Caco-2 (cell line): Measurements from ENCODE around the gene BLMH. TPM values are rescaled to one million over a fixed set of nuclear protein-coding genes. Genes with fewer than 3 reads are reported as not detected.
A peak's percentile ranks its signal among the peaks of the same experiment; 100 is the strongest.

Source experiments
- BruUV-seq: library from RNA; stranded (reverse); fragments of 400-500 nt; replicated peaks from 2 replicates; lab custom pipeline; 2021; lab: Mats Ljungman, UMichigan
- CTCF ChIA-PET: fragments of 300-600 bp; sonication (Branson Sonifier 250); formaldehyde crosslinking; loops from one replicate; lab custom pipeline; 2022; ENCODE audit warnings: antibody characterized with exemption; lab: Charles Lee
- POLR2A ChIA-PET: fragments of 300-600 bp; sonication (Branson Sonifier 250); formaldehyde crosslinking; loops from one replicate; lab custom pipeline; 2022; ENCODE audit warnings: antibody characterized with exemption; lab: Charles Lee
- DNase-seq, 2 experiments: peaks; one replicate each; pipeline versions ENCODE4 v3.0.0 to v3.0.0-alpha.2; 2020 to 2022
- H3K27me3 ChIP-seq: replicated peaks from 2 replicates; pipeline ENCODE4 v1.6.0; 2011; ENCODE audit warnings: low read length; ENCODE audit not compliant: control insufficient read depth, insufficient read depth
- H3K36me3 ChIP-seq: 2 replicates; pipeline ENCODE4 v1.5.1; 2011; ENCODE audit warnings: low read length; ENCODE audit not compliant: control insufficient read depth, insufficient read depth
- H3K4me1 ChIP-seq: fragments of 250-450 bp; sonication (Bioruptor Pico); 2 replicates; pipeline ENCODE4 v1.5.1; 2020; ENCODE audit warnings: mild to moderate bottlenecking
- H3K4me3 ChIP-seq: 2 replicates; pipeline ENCODE4 v1.5.1; 2011; ENCODE audit warnings: low read depth, mild to moderate bottlenecking, control low read depth, low read length
- H3K9me3 ChIP-seq: fragments of 250-450 bp; sonication (Bioruptor Pico); 2 replicates; pipeline ENCODE4 v1.5.1; 2020; ENCODE audit warnings: mild to moderate bottlenecking, moderate library complexity
- H3K27ac Mint-ChIP-seq: one replicate; pipeline ENCODE4 v1.8.0; 2022; ENCODE audit warnings: mixed read lengths; ENCODE audit not compliant: unreplicated experiment
- H3K27me3 Mint-ChIP-seq: one replicate; pipeline ENCODE4 v1.8.0; 2022; ENCODE audit warnings: mixed read lengths; ENCODE audit not compliant: insufficient read depth, unreplicated experiment
- H3K36me3 Mint-ChIP-seq: one replicate; pipeline ENCODE4 v1.8.0; 2022; ENCODE audit warnings: mild to moderate bottlenecking, mixed read lengths; ENCODE audit not compliant: insufficient read depth, unreplicated experiment
- H3K4me1 Mint-ChIP-seq: one replicate; pipeline ENCODE4 v1.8.0; 2022; ENCODE audit warnings: low read depth, mixed read lengths; ENCODE audit not compliant: unreplicated experiment
- H3K4me3 Mint-ChIP-seq: one replicate; pipeline ENCODE4 v1.8.0; 2022; ENCODE audit warnings: mild to moderate bottlenecking, moderate library complexity, mixed read lengths; ENCODE audit not compliant: unreplicated experiment
- H3K9me3 Mint-ChIP-seq: one replicate; pipeline ENCODE4 v1.8.0; 2022; ENCODE audit warnings: mixed read lengths; ENCODE audit not compliant: unreplicated experiment
- CTCF ChIP-seq, 2 experiments: fragments of 200-600 bp in 1 of 2; IDR thresholded peaks; 1 replicate in 1 of 2; 2 replicates in 1 of 2; pipeline versions ENCODE4 v1.5.1 to v1.8.0; 2011 to 2022; ENCODE audit warnings: antibody characterized with exemption in 1 of 2, control low read depth in 1 of 2, inconsistent platforms in 1 of 2, low read depth in 1 of 2, low read length in 1 of 2, mild to moderate bottlenecking in 1 of 2, moderate library complexity in 1 of 2; ENCODE audit not compliant: insufficient read depth in 1 of 2, severe bottlenecking in 1 of 2, unreplicated experiment in 1 of 2
- intact Hi-C: fragments of 100-400 bp; cut with micrococcal nuclease; formaldehyde crosslinking; loops from one replicate; pipeline ENCODE4 v1.10.0; 2022; ENCODE audit not compliant: unreplicated experiment
- total RNA-seq: library from RNA; stranded (reverse); gene quantifications from 2 replicates; pipeline ENCODE4 v1.2.3, GENCODE V29; 2022

The BLMH gene
- total RNA-seq, 1 experiment from 2014 or later: 56.1 TPM

- Histone ChIP-seq H3K4me3 (peak overlapping the region; percentile 57; the same call in 1 of the 2 replicates), H3K36me3 (no peaks in the 10 kb centered on the region), H3K4me1 (peaks cover 36% of the 10 kb centered on the region), H3K27me3 (no peaks in the 10 kb centered on the region), H3K9me3 (no peaks in the 10 kb centered on the region)
- no peaks in the 10 kb centered on the region for H3K27me3 Mint-ChIP-seq
- H3K4me3 Mint-ChIP-seq: peak overlapping the region; percentile 98
- ChIA-PET POLR2A (interaction anchor here (0.6 to 1.3 kb wide), 4 partner anchors 9 to 557 kb away, joined by 3 to 8 read pairs (median 4); no protein-coding TSS in a partner anchor), CTCF (interaction anchor here (1.4 to 2.7 kb wide), 4 partner anchors 9 to 130 kb away, joined by 3 to 17 read pairs (median 16); no protein-coding TSS in a partner anchor)
- peaks cover 45% of the 10 kb centered on the region for H3K4me1 Mint-ChIP-seq
- no peak for DNase-seq
- H3K36me3 Mint-ChIP-seq: peaks cover 10% of the 10 kb centered on the region
- intact Hi-C loops: loop anchor here (1.0 to 5.0 kb wide), 2 partner anchors 9 to 43 kb away; no protein-coding TSS in a partner anchor
- no peaks in the 10 kb centered on the region for H3K9me3 Mint-ChIP-seq
- TSS peak; percentile 44 for BruUV-seq
- peak overlapping the region; percentile 91 for H3K27ac Mint-ChIP-seq
- no peak for TF ChIP-seq CTCF (IDR thresholded peaks at IDR 0.05; ENCODE audit: insufficient read depth in 1 of 2, low read depth in 1 of 2, low read length in 1 of 2, severe bottlenecking in 1 of 2, unreplicated experiment in 1 of 2)
Observed at GRCh38 chr17:30234964-30235363, 56.8 kb downstream of the BLMH start.

- no peaks in the 10 kb centered on the region for H3K36me3 ChIP-seq
- peaks cover 8% of the 10 kb centered on the region for H3K36me3 Mint-ChIP-seq
- H3K4me1 Mint-ChIP-seq: peaks cover 50% of the 10 kb centered on the region
- intact Hi-C loops: no loop called here
- peaks cover 36% of the 10 kb centered on the region for H3K4me1 ChIP-seq
- H3K27me3 Mint-ChIP-seq: no peaks in the 10 kb centered on the region
- peak overlapping the region; percentile 98 for H3K4me3 Mint-ChIP-seq
- no peaks in the 10 kb centered on the region for H3K27me3 ChIP-seq
- H3K27ac Mint-ChIP-seq: peak overlapping the region; percentile 91
- no peak for DNase-seq
- TF ChIP-seq CTCF (IDR thresholded peaks at IDR 0.05; ENCODE audit: insufficient read depth in 1 of 2, low read depth in 1 of 2, low read length in 1 of 2, severe bottlenecking in 1 of 2, unreplicated experiment in 1 of 2): no peak
- ChIA-PET POLR2A (interaction anchor here (0.6 kb wide), 2 partner anchors 130 to 557 kb away, joined by 3 to 8 read pairs; no protein-coding TSS in a partner anchor), CTCF (interaction anchor here (2.7 kb wide), 1 partner anchor 9 kb away, joined by 16 read pairs; no protein-coding TSS in a partner anchor)
- no TSS peak for BruUV-seq
- no peaks in the 10 kb centered on the region for H3K9me3 ChIP-seq
- no peak overlapping the region for H3K4me3 ChIP-seq
- no peaks in the 10 kb centered on the region for H3K9me3 Mint-ChIP-seq
Observed at GRCh38 chr17:30234296-30234695, 57.4 kb downstream of the BLMH start.

GRCh38 chr17:30232824-30233427, 58.8 kb downstream of the BLMH start:
- ChIA-PET CTCF (no interaction called here), POLR2A (no interaction called here)
- peaks cover 54% of the 10 kb centered on the region for H3K4me1 Mint-ChIP-seq

More at GRCh38 chr17:30232824-30233427, 58.8 kb downstream of the BLMH start:
- Histone ChIP-seq H3K9me3 (no peaks in the 10 kb centered on the region), H3K27me3 (no peaks in the 10 kb centered on the region), H3K4me1 (peaks cover 40% of the 10 kb centered on the region), H3K4me3 (no peak overlapping the region), H3K36me3 (no peaks in the 10 kb centered on the region)
- Mint-ChIP-seq H3K4me3 (no peak overlapping the region), H3K36me3 (peaks cover 8% of the 10 kb centered on the region), H3K9me3 (no peaks in the 10 kb centered on the region), H3K27me3 (no peaks in the 10 kb centered on the region), H3K27ac (no peak overlapping the region)
- no peak for TF ChIP-seq CTCF (IDR thresholded peaks at IDR 0.05; ENCODE audit: insufficient read depth in 1 of 2, low read depth in 1 of 2, low read length in 1 of 2, severe bottlenecking in 1 of 2, unreplicated experiment in 1 of 2)
- intact Hi-C loops: no loop called here
- no peak for DNase-seq
- BruUV-seq: no TSS peak
